Measurements from ENCODE around the gene PHF19. TPM values are rescaled to one million over a fixed set of nuclear protein-coding genes. Genes with fewer than 3 reads are reported as not detected.

Gene PHF19
- total RNA-seq, 2 donors from 2014 or later: 47.9 to 81.7 TPM

DNA sequence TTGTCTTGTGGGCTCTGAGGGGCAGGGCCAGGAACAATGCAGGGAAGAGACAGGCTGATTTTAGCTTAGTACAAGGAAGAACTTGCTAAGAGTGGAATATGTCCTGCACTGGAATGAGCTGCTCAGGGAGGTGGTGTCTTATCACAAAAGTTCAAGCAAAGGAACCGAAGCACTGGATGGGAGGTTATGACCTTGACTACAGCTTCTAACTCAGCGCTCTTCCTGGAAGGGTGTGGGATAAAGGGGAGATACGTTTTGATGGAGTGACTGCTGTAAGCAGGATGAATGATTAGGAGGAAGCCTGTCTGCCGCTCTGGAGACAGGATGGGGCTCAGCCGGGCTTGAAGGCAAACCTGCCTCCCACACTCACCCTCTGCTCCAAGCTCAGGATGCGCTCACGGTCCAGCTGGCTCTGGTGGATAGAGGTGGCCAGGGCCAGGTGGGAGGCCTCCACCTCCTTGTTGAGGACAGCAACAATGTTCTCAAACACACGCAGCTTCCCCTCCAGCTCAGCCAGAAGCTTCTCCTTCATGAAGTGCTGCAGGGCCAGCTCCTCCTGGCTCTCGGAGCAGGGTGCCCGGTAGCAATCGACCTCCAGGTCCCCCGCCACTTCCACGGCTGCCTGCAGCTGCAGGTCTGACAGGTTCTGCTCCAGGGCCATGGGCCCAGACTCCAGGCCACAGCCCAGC, 36.1 kb upstream of the PHF19 start:
- H3K27ac ChIP-seq: peak overlapping the region in 1 of 2 donors; percentile 10
- H3K27me3 ChIP-seq (replicated peaks; ENCODE audit: insufficient read depth): no peaks in the 10 kb centered on the region
- no peaks in the 10 kb centered on the region for H3K9me3 ChIP-seq
- peaks cover 45% of the 10 kb centered on the region for H3K36me3 ChIP-seq
- no peak for DNase-seq (ENCODE audit: low spot score)
- TF ChIP-seq, protein P1, sequence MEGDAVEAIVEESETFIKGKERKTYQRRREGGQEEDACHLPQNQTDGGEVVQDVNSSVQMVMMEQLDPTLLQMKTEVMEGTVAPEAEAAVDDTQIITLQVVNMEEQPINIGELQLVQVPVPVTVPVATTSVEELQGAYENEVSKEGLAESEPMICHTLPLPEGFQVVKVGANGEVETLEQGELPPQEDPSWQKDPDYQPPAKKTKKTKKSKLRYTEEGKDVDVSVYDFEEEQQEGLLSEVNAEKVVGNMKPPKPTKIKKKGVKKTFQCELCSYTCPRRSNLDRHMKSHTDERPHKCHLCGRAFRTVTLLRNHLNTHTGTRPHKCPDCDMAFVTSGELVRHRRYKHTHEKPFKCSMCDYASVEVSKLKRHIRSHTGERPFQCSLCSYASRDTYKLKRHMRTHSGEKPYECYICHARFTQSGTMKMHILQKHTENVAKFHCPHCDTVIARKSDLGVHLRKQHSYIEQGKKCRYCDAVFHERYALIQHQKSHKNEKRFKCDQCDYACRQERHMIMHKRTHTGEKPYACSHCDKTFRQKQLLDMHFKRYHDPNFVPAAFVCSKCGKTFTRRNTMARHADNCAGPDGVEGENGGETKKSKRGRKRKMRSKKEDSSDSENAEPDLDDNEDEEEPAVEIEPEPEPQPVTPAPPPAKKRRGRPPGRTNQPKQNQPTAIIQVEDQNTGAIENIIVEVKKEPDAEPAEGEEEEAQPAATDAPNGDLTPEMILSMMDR (IDR thresholded peaks at IDR 0.05): no peak
- peaks cover 33 to 65% of the 10 kb centered on the region in 2 donors for H3K4me1 ChIP-seq (ENCODE audit: control insufficient read depth in 1 of 2, low read depth in 2 of 2)
- H3K4me3 ChIP-seq: no peak overlapping the region
- no peak for ATAC-seq (ENCODE audit: insufficient number of reproducible peaks, low FRiP score, low read depth)

DNA sequence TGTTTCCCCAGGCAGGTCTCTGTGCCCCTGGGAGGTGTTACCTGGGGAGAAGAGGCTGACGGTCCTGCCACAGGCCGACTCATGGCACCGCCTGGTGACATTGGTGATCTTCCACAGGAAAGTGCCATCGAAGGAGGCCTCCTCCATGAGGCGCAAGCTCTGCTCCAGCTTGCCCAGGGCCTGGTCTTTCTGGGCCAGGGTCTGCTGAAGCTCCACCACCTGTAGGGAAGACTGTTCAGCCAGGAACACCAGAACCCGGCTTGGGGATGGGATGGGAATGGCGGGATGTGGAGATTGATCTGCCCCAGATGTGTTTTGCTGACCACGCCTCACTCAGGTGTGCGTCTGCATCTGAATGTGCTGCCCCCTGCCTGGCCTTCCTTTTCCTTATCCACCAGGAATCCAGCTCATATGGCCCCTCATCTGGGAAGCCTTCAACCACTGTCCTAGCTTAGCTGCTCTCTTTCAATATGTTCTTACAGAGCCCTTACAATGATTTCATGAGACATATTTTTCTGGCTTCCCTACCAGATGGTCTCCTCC, 34.4 kb upstream of the PHF19 start:
- H3K27me3 ChIP-seq (replicated peaks; ENCODE audit: insufficient read depth): no peaks in the 10 kb centered on the region
- H3K4me1 ChIP-seq (ENCODE audit: control insufficient read depth in 1 of 2, low read depth in 2 of 2): peaks cover 28 to 50% of the 10 kb centered on the region in 2 donors
- H3K4me3 ChIP-seq: no peak overlapping the region
- H3K9me3 ChIP-seq: no peaks in the 10 kb centered on the region
- ATAC-seq (ENCODE audit: insufficient number of reproducible peaks, low FRiP score, low read depth) (no peak), DNase-seq (ENCODE audit: low spot score) (no peak)
- peaks cover 55% of the 10 kb centered on the region for H3K36me3 ChIP-seq
- TF ChIP-seq, protein P1 (IDR thresholded peaks at IDR 0.05): no peak
- H3K27ac ChIP-seq: no peak overlapping the region

DNA sequence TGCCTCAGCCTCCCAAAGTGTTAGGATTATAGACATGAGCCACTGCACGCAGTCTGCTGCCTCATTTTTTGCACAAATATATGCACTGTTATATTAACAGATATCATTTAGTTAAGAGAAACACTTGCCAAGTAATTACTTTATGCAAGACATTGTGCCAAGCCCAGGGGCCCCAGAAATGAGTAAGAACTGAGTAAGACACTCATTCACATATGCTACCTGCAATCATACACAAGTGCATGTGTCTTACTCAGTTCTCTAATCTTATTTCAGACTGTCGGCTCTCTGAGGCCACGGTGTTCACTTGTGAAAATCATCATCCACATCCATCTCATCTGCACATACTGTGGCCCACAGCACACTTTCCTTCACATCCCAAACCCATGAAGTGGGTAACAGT, 33.7 kb upstream of the PHF19 start:
- H3K4me1 ChIP-seq (ENCODE audit: control insufficient read depth in 1 of 2, low read depth in 2 of 2): peaks cover 21 to 42% of the 10 kb centered on the region in 2 donors
- ATAC-seq (ENCODE audit: insufficient number of reproducible peaks, low FRiP score, low read depth): no peak
- peaks cover 55% of the 10 kb centered on the region for H3K36me3 ChIP-seq
- peak overlapping the region; percentile 61 to 75 for H3K27ac ChIP-seq
- TF ChIP-seq, protein P1 (IDR thresholded peaks at IDR 0.05): no peak
- no peak overlapping the region for H3K4me3 ChIP-seq
- H3K9me3 ChIP-seq: no peaks in the 10 kb centered on the region
- H3K27me3 ChIP-seq (replicated peaks; ENCODE audit: insufficient read depth): no peaks in the 10 kb centered on the region
- no peak for DNase-seq (ENCODE audit: low spot score)

DNA sequence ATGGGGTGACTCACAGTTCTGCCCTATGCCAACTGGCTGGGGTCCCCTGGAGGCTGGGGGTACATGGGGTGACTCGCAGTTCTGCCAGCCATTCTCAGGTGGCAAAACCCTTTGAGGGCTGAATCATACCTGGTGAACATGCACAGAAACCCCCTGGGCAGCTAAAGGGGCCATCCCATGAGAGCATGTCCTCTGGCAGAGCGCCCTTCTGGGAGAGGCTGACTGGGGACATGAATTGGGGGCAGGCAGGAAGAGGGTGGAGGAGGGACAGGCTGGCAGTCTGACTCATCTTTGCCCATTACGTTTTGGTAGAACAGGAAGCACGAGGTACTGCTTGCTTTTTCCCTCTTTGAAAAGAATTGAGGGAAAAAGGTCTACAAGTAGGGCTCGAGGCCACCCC, 32.9 kb upstream of the PHF19 start:
- ATAC-seq (ENCODE audit: insufficient number of reproducible peaks, low FRiP score, low read depth) (no peak), DNase-seq (ENCODE audit: low spot score) (no peak)
- Histone ChIP-seq H3K4me3 (no peak overlapping the region), H3K4me1 (ENCODE audit: control insufficient read depth in 1 of 2, low read depth in 2 of 2) (peaks cover 14 to 35% of the 10 kb centered on the region in 2 donors), H3K27me3 (replicated peaks; ENCODE audit: insufficient read depth) (no peaks in the 10 kb centered on the region), H3K9me3 (no peaks in the 10 kb centered on the region), H3K36me3 (peaks cover 57% of the 10 kb centered on the region), H3K27ac (peak overlapping the region; percentile 61 to 75)
- TF ChIP-seq, protein P1 (IDR thresholded peaks at IDR 0.05): no peak

DNA sequence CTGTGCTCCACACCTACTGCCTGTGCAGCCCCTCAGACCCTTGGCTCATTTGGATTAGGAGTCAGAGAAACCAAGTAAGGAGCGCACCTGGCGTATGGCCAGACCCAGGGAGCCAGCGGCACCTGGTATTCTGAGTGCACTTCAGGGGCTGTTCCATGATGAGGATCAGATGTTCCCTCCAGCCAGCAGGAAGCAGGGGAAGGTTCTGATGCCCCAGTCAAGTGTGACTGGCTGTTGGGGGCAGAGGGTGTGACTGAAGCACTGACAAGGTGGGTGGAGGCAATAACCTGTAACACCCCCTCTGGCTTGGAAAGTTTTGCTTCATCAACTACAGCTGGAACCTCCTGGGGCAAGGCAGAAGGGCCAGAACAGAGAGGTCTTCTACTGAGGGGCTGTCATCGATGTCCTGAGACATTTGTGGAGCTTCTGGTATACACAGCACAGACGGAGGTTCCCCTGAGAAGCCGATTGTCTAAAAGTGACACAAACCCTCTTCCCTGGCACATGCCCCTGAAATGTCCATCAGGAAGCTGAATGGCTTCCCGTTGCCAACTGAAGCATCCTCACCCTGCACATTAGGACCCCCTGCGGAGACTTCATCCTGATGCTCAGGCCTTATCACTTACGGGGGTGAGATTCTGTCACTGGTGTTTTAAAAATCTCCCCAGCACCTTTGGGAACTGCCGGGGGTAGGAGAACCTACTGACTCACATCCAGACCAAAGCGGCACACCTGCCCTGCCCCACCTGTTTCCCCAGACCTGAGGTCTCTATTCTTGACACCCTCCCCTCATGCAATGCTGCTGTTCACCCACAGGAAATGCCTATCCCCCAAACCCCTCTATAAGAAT, 28.6 kb upstream of the PHF19 start:
- Histone ChIP-seq H3K9me3 (no peaks in the 10 kb centered on the region), H3K4me1 (ENCODE audit: control insufficient read depth in 1 of 2, low read depth in 2 of 2) (peaks cover 10 to 12% of the 10 kb centered on the region in 2 donors), H3K27me3 (replicated peaks; ENCODE audit: insufficient read depth) (no peaks in the 10 kb centered on the region), H3K4me3 (no peak overlapping the region), H3K27ac (no peak overlapping the region), H3K36me3 (peaks cover 48% of the 10 kb centered on the region)
- TF ChIP-seq, protein P1 (IDR thresholded peaks at IDR 0.05): no peak
- no peak for ATAC-seq (ENCODE audit: insufficient number of reproducible peaks, low FRiP score, low read depth)
- no peak for DNase-seq (ENCODE audit: low spot score)
